GM10266 (cell line): ENCODE results near the gene PDZD7.

Source experiments
- DNase-seq: peaks from one replicate; pipeline ENCODE4 v3.0.0; 2012; ENCODE audit errors: extremely low spot score
- TF ChIP-seq, protein P1 (sequence below): IDR thresholded peaks from 2 replicates; pipeline ENCODE4 v1.5.1; 2012; ENCODE audit warnings: mild to moderate bottlenecking, low read depth; ENCODE audit not compliant: control insufficient read depth, insufficient read depth; ENCODE audit errors: missing control alignments

PDZD7 gene

DNA sequence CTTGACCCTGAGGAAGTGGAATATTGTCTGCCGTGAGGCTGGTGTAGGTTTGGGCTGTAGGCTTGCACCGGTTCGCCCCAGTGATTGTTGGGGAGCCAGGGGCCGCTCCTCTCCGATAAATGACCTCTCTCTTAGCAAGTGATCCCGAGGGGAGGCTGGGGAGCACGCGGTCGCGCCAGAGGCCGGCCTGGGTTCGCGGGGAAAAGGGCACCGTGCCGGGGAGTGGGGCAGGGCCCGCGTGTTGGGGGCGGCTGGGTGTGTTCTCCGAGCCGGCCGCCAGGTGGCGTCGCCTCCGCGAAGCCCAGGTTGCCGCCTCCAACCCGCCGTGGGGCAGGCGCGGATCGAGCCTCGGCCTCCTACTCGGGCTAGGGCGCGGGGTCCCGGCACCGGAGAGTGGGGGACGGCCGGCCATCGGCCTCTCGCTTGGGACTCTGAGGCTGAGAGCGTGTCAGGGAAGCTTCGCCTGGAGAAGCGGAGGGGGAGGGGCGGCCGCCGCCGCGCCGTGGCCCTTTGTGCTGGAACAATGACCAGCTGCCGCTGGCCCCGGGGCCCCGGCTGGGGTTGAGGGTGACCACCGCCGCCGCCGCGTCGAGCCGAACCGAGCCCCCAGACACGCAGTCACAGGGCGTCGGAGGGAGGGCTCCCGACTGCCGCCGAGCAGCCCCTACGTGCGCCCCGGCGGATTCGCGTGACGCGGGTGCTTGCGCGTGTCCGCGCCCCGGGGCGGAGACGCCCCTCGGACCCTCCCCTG, 31.8 kb downstream of the PDZD7 start:
- DNase-seq, result peak; percentile 96
- TF ChIP-seq, protein P1, sequence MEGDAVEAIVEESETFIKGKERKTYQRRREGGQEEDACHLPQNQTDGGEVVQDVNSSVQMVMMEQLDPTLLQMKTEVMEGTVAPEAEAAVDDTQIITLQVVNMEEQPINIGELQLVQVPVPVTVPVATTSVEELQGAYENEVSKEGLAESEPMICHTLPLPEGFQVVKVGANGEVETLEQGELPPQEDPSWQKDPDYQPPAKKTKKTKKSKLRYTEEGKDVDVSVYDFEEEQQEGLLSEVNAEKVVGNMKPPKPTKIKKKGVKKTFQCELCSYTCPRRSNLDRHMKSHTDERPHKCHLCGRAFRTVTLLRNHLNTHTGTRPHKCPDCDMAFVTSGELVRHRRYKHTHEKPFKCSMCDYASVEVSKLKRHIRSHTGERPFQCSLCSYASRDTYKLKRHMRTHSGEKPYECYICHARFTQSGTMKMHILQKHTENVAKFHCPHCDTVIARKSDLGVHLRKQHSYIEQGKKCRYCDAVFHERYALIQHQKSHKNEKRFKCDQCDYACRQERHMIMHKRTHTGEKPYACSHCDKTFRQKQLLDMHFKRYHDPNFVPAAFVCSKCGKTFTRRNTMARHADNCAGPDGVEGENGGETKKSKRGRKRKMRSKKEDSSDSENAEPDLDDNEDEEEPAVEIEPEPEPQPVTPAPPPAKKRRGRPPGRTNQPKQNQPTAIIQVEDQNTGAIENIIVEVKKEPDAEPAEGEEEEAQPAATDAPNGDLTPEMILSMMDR, result peak; percentile 86

DNA sequence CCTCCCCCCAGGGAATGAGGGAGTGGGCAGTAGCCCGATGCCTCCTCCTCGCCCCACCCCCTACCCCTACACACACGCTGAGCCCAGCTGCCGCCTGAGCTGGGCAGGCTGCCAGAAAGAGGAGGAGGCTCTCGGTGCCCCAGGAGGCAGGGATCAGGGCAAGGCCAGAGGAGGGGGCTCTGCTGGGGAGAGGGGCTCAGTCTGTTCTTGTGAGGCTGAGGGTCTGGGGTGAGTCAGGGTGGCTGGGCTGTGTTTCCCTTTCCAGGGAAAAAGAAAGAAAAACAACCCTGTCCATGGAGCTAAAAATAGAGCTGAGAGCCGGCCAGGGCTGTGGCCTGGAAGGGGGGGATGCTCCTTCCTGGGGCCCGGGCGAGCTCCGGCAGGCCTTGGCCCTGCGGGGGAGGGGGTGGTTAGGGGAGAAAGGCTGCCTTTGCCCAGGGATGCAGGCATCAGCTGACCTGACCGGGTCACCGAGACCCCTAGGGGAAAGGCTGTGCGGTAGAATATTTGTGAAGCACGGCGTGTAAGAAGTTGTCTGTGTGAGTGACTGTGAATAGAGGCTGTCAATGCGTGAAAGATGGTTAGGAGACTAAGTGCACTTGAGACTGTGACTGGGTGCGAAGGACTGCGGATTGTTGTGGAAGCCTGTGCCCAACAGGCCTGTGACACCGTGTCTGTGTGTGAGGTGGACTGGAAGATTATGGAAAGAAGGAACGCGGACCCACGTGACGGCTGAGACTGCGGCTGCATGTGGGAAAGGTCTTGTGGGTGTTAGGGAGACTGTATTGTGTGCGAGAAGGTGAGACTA, 32.5 kb downstream of the PDZD7 start:
- peak; percentile 85 for DNase-seq
- TF ChIP-seq, protein P1, result no peak

DNA sequence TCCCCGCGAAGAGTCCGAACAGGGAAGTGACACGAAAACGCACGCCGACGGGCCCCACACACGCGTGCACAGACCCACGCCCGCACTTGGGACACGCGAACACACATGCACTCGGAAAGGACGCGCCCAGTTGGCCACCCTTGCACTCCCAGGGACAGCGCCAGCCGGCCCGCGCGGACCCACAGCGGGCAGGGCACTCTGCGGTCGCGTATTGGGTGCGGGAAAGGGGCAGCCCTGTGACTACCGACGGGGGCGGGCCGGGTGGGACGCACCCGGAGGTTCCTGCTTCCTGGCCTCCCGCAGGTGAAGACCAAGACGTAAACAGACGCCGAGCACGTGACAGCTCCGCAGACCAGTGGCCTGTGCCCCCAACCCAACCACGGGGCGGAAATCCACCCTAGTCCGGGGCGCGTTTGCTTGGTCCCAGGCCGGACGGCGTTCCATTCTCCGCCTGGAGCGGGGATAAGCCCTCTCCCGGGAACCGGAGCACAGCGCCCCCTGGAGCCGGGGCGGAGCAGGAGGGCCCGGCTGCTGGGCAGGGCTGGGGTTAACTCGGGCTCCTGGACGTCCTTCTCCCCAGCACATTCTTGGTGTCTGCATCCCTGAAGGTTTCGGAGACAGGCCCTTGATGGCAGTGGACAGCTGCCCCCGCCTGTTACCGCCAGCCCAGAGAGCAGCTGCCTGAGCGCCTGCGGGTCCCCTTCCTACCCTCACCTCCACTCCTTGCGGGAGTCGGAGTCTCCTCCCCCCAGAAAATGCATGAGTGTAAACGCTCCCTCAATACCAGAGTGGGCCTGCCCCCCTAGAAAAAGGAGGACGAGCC, 33.4 kb downstream of the PDZD7 start:
- TF ChIP-seq, protein P1, result peak; percentile 79
- DNase-seq, result peak; percentile 89

DNA sequence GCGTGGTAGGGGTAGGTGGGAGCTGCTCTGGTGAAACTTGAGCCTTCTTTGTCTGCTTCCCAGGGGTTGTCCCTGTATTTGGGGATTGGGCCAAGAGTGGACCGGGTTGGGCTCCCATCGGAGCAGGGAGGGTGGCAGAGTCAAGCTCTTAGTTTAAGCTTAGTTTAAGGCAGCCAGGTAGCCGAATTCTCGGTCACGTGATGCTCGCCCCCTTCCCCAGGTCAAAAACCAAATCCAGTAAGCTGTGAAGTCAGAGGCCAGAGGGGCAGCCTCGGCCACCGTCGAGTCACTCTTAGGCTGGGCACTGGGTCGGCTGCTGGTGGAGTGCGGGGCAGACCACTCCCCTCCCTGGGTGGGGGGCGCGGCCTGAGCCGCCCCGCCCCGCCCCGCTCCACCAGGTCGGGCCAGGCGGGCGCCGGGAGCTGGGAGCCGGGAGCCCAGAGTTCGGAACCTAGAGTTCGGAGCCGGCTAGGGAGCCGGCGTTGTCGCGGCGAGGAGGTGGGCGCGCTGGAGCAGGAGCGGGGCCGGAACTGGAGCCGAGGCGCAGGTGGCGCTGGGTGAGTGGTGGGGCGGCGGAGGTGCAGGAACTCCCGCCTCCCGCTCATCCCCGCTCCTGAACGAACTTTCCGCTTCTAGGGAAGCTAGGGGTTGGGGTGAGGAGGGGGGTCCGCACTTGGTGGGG, 34.1 kb downstream of the PDZD7 start:
- TF ChIP-seq, protein P1, result no peak
- peak; percentile 77 for DNase-seq

DNA sequence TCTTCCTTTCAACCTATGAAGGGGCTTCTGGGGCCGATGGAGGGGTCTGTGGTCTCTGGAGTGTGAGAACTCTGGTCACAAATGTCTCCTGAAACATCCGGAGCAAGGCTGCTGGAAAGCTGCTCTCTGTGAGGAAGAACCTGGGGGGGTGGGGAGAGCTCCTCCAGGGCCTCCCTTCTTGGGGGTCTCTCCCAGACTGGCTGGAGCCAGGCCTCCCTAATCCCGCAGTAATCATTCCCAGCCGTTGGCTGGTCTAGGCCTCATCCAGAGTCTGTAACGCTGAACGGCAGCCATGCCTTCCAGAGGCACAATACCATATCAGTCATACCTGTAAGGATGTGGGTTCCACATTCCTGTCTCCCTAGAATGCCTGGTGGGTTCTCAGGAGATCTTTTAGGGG, 35.7 kb downstream of the PDZD7 start:
- no peak for DNase-seq
- TF ChIP-seq, protein P1, result no peak

DNA sequence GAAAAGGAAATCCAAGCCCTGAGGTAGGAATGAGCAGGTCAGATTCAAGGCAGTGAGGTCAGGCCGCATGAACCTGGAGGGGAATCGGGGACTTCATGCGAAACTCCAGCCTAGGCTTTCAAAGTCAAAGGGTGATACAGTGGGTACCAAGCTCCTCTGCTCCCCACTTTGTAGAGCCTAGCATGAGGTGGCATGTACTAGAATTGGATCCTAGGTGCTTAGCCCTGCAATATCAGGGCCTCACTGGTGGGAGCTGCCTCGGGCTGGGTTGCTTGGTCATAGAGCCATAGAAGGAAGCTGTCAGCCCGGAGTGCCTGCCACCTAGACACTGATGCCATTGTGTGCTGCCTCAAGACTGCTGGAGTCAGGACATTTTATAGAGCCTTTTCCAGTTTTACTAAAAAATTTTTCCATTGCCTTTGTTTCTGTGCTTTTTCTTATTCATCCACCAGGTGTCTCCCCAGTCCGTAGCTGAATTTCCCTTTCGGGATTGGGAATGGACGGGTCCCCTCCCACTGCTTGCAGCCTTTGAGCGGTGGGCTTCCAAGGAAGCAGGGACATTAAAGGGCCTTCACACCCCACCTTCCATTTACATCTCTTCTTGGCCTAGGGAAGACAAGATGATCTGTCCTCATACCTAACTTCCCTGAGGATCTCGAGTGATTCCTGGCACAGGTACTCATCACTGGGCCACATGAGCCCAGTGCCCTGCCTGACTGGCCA, 36.8 kb downstream of the PDZD7 start:
- TF ChIP-seq, protein P1, result peak; percentile 20
- DNase-seq, result no peak
